ENCODE measurements around the gene PTPRM.

- TF ChIP-seq POLR2A (IDR thresholded peaks at IDR 0.05) (no peak), POLR2AphosphoS5 (IDR thresholded peaks at IDR 0.05) (no peak)
- TF ChIP-seq, protein P1, sequence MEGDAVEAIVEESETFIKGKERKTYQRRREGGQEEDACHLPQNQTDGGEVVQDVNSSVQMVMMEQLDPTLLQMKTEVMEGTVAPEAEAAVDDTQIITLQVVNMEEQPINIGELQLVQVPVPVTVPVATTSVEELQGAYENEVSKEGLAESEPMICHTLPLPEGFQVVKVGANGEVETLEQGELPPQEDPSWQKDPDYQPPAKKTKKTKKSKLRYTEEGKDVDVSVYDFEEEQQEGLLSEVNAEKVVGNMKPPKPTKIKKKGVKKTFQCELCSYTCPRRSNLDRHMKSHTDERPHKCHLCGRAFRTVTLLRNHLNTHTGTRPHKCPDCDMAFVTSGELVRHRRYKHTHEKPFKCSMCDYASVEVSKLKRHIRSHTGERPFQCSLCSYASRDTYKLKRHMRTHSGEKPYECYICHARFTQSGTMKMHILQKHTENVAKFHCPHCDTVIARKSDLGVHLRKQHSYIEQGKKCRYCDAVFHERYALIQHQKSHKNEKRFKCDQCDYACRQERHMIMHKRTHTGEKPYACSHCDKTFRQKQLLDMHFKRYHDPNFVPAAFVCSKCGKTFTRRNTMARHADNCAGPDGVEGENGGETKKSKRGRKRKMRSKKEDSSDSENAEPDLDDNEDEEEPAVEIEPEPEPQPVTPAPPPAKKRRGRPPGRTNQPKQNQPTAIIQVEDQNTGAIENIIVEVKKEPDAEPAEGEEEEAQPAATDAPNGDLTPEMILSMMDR (IDR thresholded peaks at IDR 0.05) = no peak
These were observed 162.8 kb downstream of the PTPRM start for GRCh38 chr18:7729868-7730267.
